Right ventricle myocardium superior (tissue), 1 donor: Measurements from ENCODE around the gene CPLX1. TPM values are rescaled to one million over a fixed set of nuclear protein-coding genes. Genes with fewer than 3 reads are reported as not detected.
"Not testable (repeated sequence)": the region's sequence is repeated elsewhere in the genome, so short reads cannot be mapped to it uniquely, and the experiment has no call there.

ENCODE experiments used
- ATAC-seq: fragments of 200-7000 bp; cut with Tn5 transposase; one replicate; pipeline ENCODE4 v1.9.1; 2020; ENCODE audit warnings: mild to moderate bottlenecking; ENCODE audit not compliant: poor library complexity
- DNase-seq: peaks from one replicate; pipeline ENCODE4 v3.0.0-alpha.2; 2020
- intact Hi-C: fragments of 100-400 bp; cut with DNase I; formaldehyde crosslinking; loops from one replicate; pipeline ENCODE4 v1.11.2; 2022
- total RNA-seq: library from RNA; stranded (reverse); fragmentation: NEBNext Ultra II Directional; extraction: Animal tissue kit (Norgen Biotek cat#: 25700); gene quantifications from one replicate; pipeline ENCODE4 v1.2.1, GENCODE V29; 2021
- donor health status: DM: no; HTN: yes; CAD: no; lungs with severe emphysema.

CPLX1 gene
- total RNA-seq, 1 donor from 2014 or later = 4.3 TPM

DNA sequence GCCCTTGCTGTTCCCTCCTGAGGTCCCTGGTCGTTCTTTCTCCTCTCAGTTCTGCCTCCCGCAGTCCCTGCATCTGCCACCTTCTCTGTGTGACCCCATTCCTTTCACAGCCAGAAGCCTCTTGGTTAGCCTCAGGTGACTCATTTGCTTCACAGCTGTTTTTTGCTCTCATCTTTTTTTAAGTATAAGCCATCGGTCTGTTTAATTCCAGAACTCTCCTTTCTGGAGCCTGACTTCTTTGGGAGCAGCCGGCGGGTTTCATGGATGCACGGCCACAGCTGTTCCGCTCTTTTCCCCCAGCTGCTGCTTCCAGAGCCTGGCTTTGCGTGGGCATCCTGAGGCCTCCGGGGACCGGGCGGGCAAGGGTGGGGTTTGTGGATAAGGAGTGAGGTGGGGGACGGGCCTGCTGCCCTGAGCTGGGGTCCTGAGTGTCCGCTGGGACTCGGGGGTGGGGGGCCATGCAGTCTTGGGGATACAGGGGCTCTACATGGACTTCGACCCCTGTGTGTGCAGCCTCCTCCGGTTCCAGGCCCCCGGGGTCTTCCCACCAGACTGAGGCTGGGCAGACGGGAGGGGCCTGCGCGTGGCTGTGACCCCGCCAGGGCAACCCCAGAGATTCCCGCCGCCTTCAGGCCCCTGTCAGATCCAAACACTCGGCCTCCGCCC, 73.6 kb downstream of the CPLX1 start:
- intact Hi-C loops = no loop called here
- DNase-seq (peak; percentile 34), ATAC-seq (no peak)

DNA sequence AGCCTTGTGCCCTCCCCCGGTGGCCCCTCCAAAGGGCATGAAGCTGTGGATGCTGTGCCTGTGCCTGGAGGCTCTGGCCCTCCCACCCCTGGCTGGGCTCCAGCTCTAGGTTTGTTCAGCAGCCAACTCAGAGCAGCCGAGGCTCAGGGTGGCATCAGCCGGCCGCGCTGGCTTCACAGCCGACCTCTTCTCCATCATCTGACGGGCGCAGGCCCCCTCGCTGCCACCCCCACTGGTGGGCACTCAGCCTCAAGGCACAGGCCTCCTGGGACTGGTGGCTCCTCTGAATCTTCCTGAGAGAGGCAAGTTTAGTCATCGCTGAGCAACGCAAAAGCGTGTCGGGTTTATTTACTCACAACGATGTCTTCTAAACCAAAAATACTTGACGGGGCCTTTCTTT, 74.3 kb downstream of the CPLX1 start:
- intact Hi-C loops = no loop called here
- DNase-seq (peak; percentile 47), ATAC-seq (peak; percentile 28)

DNA sequence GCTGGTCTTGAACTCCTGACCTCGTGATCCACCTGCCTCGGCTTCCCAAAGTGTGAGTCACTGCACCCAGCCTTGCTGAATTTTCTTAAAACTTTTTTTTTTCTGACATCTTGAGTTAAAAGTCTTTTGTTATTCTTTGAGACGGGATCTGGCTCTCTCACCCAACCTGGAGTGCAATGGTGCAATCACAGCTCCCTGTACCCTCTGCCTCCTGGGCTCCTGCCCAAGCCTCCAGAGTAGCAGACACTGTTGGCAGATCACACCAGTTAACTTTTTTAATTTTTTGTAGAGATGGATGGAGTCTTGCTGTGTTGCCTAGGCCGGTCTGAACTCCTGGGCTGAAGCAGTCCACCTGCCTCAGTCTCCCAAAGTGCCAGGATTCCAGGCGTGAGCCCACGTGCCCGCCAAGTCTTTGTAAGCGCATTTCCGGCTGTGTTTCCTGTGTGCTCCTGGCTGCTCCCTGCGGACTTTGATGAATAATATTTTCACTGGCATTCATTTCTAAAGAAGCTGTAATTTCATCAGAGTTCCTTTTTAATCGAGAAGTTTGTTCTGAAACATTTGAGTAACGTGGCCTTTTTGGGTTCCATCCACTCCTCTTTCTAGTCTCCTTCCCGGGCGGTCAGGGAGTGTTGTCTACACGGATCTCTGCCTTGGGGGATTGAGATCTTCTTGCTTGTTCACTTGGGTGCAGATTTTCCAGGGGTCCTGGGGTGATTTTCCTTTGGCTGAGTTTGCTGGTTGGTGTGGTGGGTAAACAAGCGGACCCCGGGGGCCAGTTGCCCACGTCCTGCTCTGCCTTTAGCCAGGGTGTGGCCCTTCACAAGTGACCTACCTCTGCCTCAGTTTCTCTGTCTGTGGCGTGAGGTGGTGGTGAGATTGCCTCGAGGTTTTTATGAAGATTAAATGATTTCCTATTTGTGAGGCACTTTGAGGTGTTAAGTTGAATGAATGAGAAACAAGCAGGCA, 75.9 kb downstream of the CPLX1 start:
- peak; percentile 48 for DNase-seq
- intact Hi-C loops = no loop called here
- peak; percentile 68 for ATAC-seq

DNA sequence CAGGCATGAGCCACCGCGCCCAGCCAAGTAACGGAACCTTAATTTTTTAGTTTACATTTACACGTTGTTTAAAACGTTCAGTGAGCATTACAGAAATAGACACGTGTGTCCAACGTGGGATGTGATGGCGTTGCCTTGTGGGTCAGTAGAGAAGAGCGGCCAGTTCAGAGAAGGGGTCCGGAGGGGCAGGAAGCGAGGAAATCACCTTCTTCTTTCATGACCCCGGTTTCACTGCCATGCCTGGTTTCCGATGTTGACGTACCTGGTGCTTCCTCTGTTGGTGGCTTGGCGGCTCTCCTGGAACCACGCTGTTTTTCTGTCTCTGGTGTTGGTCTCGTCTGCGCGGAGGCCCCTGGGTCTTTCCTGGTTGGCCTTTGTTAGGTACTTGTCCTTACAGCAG, 77.5 kb downstream of the CPLX1 start:
- no peak for ATAC-seq
- intact Hi-C loops = no loop called here
- DNase-seq = peak; percentile 24

DNA sequence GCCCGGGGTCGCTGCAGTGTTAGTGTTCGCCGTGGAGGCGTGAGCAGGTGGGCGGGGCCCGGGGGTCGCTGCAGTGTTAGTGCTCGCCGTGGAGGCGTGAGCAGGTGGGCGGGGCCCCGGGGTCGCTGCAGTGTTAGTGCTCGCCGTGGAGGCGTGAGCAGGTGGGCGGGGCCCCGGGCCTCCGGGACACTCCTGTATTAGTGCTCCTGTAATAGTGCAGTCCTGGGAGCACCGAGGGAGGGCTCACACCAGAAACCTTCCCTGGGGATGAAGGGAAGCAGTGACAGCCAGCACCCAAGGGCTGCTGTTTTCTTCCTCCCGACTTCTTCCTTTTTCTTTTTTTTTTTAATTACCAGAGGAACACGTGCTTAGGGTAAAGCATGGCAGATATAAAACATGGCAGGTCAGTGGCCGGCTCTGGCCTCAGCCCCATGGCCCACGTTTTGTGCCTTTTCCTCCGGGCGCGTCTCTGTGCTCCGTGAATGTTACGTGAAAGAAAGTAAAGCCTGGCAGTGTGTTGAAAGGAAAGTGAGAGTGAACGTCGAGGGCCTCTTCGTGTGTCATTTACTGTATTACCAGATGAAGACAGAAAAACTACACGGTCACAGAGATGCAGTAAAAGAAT, 78.3 kb downstream of the CPLX1 start:
- intact Hi-C loops = no loop called here
- peak; percentile 18 for DNase-seq
- ATAC-seq = no peak

DNA sequence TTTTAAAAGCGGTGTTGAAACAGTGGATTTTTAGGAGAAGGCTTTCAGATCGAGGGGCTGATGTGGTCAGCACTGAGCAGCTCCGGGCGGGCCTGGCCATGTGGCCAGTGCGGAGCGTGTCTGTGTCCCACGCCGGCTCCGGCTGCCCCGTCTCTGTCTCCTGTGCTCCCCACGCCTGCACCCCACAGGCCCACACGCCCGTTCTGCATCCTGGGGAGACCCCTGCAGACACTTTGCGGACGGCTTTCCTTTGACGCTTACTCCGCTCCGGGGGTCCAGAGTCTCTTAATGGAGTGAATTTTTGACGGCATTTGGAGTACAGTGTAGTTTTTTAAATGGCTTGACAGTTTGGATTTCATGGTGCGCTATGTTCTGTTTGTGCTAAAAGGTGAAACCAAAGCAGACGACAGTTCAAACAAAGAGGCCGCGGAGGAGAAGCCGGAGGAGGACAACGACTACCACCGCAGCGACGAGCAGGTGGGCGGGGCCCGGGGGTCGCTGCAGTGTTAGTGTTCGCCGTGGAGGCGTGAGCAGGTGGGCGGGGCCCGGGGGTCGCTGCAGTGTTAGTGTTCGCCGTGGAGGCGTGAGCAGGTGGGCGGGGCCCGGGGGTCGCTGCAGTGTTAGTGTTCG, 81.6 kb downstream of the CPLX1 start:
- DNase-seq = peak; percentile 39
- intact Hi-C loops = no loop called here
- no peak for ATAC-seq

DNA sequence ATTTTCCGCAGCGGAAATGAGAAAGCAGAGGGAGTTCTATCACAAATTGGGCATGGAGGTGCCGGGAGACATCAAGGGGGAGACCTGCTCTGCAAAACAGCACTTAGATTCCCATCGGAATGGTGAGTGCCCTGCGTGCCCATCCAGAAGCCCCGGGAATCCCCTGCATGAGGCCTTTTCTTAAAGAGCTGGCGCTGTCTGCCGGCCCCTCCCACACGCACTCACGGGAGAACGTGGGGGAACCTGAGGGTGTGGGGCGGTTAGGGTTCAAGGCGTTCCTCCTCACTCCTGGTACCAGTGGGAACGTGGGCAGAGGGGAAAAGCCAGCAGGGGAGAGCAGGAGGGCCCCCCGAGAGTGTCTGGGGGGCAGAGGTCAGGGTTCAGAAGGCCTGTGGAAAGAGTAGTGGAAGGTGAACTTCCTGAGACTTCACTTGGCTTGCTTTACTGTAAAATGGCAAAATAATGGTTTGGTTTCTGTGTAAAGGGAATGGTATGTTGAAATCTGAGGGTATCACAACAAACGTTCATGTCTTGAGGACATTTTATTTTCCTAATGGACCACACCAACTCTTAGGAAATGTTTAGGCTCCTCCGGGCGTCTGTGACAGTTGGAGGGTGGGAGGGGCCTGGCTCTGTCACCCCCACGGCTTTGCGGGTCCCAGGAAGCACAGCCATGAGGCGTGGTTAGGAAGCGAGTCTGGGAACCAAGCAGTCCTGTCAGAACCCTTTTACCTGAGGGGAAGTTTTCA, 82.3 kb downstream of the CPLX1 start:
- ATAC-seq (no peak), DNase-seq (peak; percentile 17)
- intact Hi-C loops = no loop called here

DNA sequence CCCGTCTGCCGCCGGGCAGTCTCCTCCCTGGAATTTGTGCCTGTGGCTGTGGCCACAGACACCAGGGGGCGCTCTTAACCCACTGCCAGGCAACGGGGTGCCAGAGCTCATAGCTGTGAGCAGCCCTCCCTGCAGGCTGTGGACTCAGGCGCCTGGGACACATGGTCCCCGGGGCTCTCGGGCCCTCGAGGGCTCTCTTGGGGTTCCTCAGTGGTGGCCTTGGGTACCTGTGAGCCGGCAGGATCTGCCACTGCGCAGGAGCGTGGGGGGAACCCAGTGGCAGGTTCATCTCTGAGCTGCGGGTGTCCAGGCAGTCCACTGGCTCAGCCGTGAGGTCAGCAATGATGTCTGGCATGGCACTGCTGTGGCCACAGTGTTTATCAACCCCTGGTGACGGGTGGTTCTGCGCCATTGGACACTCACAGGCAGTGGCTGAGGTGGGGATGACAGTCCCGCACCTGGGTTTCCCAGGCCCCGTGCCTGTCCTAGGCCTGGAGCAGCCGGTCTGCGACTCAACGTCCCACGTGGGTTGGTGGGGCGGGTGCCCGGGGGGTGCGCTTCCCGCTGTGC, 83.1 kb downstream of the CPLX1 start:
- peak; percentile 78 for DNase-seq
- intact Hi-C loops = no loop called here
- peak; percentile 89 for ATAC-seq

DNA sequence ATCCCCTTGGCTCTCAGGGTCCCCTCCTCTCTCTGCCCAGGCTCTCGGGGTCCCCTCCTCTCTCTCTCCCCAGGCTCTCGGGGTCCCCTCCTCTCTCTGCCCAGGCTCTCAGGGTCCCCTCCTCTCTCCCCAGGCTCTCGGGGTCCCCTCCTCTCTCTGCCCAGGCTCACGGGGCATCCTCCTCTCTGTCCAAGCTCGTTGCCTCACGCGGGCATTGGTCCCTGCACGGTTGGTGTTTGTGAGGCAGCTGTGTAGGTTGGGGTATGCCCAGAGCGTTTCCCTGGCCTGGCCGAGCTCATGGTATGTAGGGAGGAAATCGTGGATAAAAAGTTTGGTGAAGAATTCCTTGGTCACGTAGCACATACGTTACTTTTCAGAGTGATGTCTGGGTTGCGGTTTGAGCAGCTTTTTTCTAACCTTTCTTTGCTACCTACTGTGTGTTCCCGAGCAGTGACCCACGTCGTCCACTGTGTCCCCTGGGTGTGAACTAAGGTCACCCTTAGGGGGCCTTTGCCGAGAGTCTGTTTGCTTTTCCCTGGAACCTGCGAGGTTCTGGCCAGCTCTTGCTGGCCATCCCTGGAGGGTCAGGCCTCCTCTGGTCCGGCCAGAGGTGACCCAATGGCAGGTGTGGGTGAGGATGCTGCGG, 83.7 kb downstream of the CPLX1 start:
- ATAC-seq = no peak

DNA sequence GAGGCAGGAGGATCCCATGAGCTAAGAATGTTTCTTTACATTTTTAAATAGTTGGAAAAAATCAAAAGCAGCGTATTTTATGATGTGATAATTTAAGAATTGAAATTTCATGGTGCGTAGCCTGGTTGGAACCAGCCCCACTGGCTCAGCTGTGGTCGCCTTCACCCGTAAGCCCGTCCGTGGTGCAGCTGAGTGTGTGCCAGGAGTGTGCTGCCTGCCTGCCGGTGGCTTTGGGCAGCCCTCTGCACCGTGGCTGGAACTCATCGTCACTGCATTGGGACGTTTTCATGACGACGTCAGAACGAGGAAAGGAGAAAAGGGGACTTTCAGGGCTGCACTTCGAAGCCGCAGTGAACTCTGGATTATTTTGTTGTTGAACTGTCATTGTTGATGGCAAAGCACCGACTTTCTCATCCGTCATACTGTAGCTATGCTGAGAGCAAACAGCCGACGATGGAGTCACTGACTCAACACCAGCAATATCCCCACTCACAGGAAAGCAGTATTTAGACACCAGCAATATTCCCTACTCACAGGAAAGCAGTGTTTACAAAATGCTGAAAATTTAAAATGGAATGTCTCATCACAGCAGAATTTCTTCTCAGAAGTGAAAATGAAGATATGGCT, 85.2 kb downstream of the CPLX1 start:
- DNase-seq = no peak
- no peak for ATAC-seq
- intact Hi-C loops = no loop called here

More for the DNA sequence above, 83.7 kb downstream of the CPLX1 start:
- DNase-seq = no peak
- intact Hi-C loops = no loop called here

DNA sequence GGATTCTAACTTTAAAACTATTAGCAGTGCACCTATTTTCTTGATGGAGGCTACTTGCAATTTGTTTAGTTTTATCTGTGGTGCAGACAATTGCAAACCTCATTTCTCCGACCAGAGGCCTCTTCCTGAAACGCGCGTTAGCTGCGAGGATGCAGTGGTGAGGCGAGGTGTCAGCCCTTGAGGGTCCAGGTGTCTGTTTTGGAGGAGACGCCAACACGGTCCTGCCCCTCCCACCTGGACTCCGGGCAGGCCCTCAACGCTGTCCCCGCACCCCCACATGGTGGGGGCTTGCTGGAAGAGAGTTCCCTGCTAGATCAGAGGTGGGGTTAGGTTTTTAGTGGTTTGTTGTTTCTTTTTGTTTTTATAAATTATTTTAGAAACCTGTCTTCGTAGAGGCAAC, 85.9 kb downstream of the CPLX1 start:
- intact Hi-C loops = no loop called here
- no peak for DNase-seq

DNA sequence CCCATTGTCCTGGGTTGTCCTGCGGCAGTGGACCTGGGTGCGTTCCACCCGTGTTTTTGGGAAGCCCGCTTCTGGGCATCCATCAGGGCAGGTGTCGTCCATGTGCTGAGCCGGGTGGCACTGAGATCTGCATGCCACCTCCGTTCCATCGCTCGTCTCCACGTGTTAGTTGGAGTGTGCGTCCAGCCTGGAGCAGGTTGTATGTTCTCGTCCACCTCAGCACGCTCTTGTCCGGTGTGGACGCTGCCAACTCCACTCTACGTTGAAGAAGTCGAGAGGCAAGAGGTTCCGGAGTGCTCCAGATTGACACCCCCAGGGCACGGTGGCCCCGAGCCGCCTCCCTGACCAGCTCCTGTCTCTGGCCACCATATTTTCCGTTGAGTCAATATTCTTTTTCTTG, 86.4 kb downstream of the CPLX1 start:
- ATAC-seq = no peak
- DNase-seq = no peak
- intact Hi-C loops = no loop called here

More for the DNA sequence above, 85.9 kb downstream of the CPLX1 start:
- no peak for ATAC-seq

DNA sequence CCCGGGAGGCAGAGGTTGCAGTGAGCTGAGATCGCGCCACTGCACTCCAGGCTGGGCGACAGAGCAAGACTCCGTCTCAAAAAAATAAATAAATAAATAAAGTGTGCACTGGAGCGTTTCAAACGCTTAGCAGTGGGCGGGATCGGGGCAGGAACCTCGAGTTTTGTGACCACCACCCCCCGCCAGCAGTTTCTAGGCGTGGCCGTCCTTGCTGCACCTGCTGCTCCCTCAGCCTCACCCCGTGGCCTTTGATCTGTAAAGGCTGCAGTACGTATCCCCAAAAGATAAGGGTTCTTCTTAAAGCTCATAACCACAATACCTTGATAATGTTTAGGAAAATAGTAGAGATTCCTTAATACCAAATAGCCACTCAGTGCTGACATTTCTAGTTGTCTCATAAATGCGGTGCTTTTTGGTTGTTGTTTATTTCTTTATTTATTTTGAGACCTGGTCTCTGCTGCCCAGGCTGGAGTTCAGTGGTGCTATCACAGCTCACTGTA, 87.1 kb downstream of the CPLX1 start:
- DNase-seq (no peak), ATAC-seq (no peak)
- intact Hi-C loops = no loop called here

DNA sequence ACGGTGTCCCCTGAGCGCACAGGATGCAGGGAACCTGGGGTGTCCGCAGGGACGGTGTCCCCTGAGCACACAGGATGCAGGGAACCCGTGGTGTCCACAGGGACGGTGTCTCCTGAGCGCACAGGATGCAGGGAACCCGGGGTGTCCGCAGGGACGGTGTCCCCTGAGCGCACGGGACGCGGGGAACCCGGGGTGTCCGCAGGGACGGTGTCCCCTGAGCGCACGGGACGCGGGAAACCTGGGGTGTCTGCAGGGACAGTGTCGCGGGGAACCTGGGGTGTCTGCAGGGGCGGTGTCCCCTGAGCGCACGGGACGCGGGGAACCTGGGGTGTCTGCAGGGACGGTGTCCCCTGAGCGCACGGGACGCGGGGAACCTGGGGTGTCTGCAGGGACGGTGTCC, 89.4 kb downstream of the CPLX1 start:
- intact Hi-C loops, ATAC-seq: not testable (repeated sequence)
- peak; percentile 12 for DNase-seq

DNA sequence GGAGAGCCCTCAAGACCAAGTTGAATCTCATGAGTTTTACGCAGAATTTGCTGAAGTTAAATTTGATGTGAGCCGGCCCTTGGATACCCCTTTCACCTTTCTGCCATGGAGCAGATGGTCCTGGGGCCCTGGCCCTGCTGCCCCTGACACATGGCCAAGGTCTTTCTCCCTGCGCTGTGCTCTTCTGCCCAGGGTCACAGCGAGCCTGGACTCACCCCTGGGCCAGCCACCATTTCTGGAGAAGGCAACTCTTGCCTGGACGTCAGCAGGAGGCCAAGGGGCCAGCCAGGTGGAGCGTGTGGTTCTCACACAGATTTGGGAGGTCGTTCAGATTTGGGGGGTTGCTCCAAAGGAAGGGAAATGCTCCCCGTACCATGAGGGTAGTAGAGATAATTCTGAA, 90.3 kb downstream of the CPLX1 start:
- ATAC-seq (no peak), DNase-seq (peak; percentile 19)
- intact Hi-C loops = no loop called here
